OCI-LY1 (cell line): ENCODE measurements around the gene WNT16.

ENCODE experiments used
- CTCF ChIP-seq: fragments of 200-600 bp; sonication (generic), shearing (Covaris generic); IDR thresholded peaks from 2 replicates; pipeline ENCODE4 v1.5.1; 2017; ENCODE audit warnings: mild to moderate bottlenecking, antibody characterized with exemption, low read length, moderate library complexity, mixed read lengths
- EZH2 ChIP-seq: fragments of 200-600 bp; sonication (generic), shearing (Covaris generic); IDR thresholded peaks from 2 replicates; pipeline ENCODE4 v1.8.0; 2017; ENCODE audit warnings: borderline replicate concordance, mixed run types, mild to moderate bottlenecking, antibody characterized with exemption, low read length, moderate library complexity, mixed read lengths

GRCh38 chr7:121334875-121335648, 6.3 kb downstream of the WNT16 start:
- TF ChIP-seq EZH2 (no peak), CTCF (no peak)
